SK-N-SH (cell line): Measurements from ENCODE around the gene RMC1.

ENCODE experiments used
- ELF1 ChIP-seq: IDR thresholded peaks from 2 replicates; pipeline ENCODE4 v1.4.0; 2012
- MAX ChIP-seq: IDR thresholded peaks from 2 replicates; pipeline ENCODE4 v1.4.0; 2012; ENCODE audit warnings: low read depth
- MXI1 ChIP-seq: IDR thresholded peaks from 2 replicates; pipeline ENCODE4 v1.6.1; 2012; ENCODE audit warnings: mild to moderate bottlenecking, low read depth, low read length, improper control_type of control experiment
- POLR2AphosphoS5 ChIP-seq: IDR thresholded peaks from 2 replicates; pipeline ENCODE4 v1.6.1; 2012; ENCODE audit warnings: low read depth, low read length
- SMC3 ChIP-seq: IDR thresholded peaks from 2 replicates; pipeline ENCODE4 v1.6.1; 2012; ENCODE audit warnings: low read depth, low read length, improper control_type of control experiment
- USF1 ChIP-seq: IDR thresholded peaks from 2 replicates; pipeline ENCODE4 v1.4.0; 2012; ENCODE audit warnings: low read depth, borderline replicate concordance
- YY1 ChIP-seq: IDR thresholded peaks from 2 replicates; pipeline ENCODE4 v1.4.0; 2012; ENCODE audit warnings: low read depth, mild to moderate bottlenecking
- TF ChIP-seq, protein P1 (sequence below): IDR thresholded peaks from 2 replicates; pipeline ENCODE4 v1.4.0; 2012; ENCODE audit warnings: low read depth, borderline replicate concordance
- TF ChIP-seq, protein P2 (sequence below): fragments of 200-600 bp; sonication (generic); IDR thresholded peaks from 2 replicates; pipeline ENCODE4 v1.6.1; 2017; ENCODE audit warnings: antibody characterized with exemption, mild to moderate bottlenecking, moderate library complexity

- no peak for TF ChIP-seq USF1
- TF ChIP-seq POLR2AphosphoS5: no peak
- no peak for TF ChIP-seq MAX
- no peak for TF ChIP-seq ELF1
- TF ChIP-seq YY1: no peak
- no peak for TF ChIP-seq SMC3
- TF ChIP-seq, protein P1, sequence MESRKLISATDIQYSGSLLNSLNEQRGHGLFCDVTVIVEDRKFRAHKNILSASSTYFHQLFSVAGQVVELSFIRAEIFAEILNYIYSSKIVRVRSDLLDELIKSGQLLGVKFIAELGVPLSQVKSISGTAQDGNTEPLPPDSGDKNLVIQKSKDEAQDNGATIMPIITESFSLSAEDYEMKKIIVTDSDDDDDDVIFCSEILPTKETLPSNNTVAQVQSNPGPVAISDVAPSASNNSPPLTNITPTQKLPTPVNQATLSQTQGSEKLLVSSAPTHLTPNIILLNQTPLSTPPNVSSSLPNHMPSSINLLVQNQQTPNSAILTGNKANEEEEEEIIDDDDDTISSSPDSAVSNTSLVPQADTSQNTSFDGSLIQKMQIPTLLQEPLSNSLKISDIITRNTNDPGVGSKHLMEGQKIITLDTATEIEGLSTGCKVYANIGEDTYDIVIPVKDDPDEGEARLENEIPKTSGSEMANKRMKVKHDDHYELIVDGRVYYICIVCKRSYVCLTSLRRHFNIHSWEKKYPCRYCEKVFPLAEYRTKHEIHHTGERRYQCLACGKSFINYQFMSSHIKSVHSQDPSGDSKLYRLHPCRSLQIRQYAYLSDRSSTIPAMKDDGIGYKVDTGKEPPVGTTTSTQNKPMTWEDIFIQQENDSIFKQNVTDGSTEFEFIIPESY: no peak
- TF ChIP-seq, protein P2, sequence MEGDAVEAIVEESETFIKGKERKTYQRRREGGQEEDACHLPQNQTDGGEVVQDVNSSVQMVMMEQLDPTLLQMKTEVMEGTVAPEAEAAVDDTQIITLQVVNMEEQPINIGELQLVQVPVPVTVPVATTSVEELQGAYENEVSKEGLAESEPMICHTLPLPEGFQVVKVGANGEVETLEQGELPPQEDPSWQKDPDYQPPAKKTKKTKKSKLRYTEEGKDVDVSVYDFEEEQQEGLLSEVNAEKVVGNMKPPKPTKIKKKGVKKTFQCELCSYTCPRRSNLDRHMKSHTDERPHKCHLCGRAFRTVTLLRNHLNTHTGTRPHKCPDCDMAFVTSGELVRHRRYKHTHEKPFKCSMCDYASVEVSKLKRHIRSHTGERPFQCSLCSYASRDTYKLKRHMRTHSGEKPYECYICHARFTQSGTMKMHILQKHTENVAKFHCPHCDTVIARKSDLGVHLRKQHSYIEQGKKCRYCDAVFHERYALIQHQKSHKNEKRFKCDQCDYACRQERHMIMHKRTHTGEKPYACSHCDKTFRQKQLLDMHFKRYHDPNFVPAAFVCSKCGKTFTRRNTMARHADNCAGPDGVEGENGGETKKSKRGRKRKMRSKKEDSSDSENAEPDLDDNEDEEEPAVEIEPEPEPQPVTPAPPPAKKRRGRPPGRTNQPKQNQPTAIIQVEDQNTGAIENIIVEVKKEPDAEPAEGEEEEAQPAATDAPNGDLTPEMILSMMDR: no peak
- no peak for TF ChIP-seq MXI1
Measured at GRCh38 chr18:23460285-23461273, 42.7 kb upstream of the RMC1 start.
